ENCODE data around the gene TOGARAM2. TPM values are rescaled to one million over a fixed set of nuclear protein-coding genes. Genes with fewer than 3 reads are reported as not detected.

TOGARAM2 gene
- total and polyA plus RNA-seq, 2 of the 8 experiments (the other 6 are each of a cell fraction or from before 2014, with no cell fraction given) = 0.42 to 1.4 TPM

- Histone ChIP-seq H4K5ac (ENCODE audit: insufficient read length, low read depth, low read length) (no peak overlapping the region), H3K18ac (ENCODE audit: extremely low read depth, low read length) (no peak overlapping the region), H4K8ac (ENCODE audit: extremely low read depth, insufficient read depth, low read length) (no peak overlapping the region), H3K23me2 (ENCODE audit: low read depth, low read length) (no peaks in the 10 kb centered on the region), H3K9ac (replicated peaks in 1 of 4; ENCODE audit: extremely low read depth in 1 of 4, low read depth in 3 of 4, low read length in 3 of 4) (no peak overlapping the region), H2BK15ac (ENCODE audit: low read length) (no peak overlapping the region), H3K36me3 (ENCODE audit: control insufficient read depth in 2 of 4, insufficient read depth in 4 of 4, low read length in 3 of 4) (peaks cover 11 to 36% (median 27%) of the 10 kb centered on the region in 4 experiments), H3K4me3 (ENCODE audit: extremely low read depth in 1 of 4, insufficient read depth in 2 of 4, low read depth in 3 of 4, low read length in 4 of 4) (no peak overlapping the region), H3K4ac (replicated peaks; ENCODE audit: insufficient read length, low read depth, low read length) (no peak overlapping the region), H3K4me1 (replicated peaks in 1 of 4; ENCODE audit: control insufficient read depth in 3 of 4, insufficient read depth in 4 of 4, low read length in 3 of 4) (peaks cover 2 to 7% (median 5%) of the 10 kb centered on the region in 4 experiments; a peak in 6 of 7 replicates), H4K20me1 (replicated peaks in 1 of 2; ENCODE audit: control insufficient read depth in 1 of 2, insufficient read depth in 2 of 2, low read length in 2 of 2) (peaks cover 0 to 3% of the 10 kb centered on the region in 2 experiments), H3K9me3 (ENCODE audit: insufficient read depth in 2 of 2, low read depth in 1 of 2, low read length in 1 of 2) (peaks cover 16 to 21% of the 10 kb centered on the region in 2 experiments; a peak in 3 of 4 replicates), H4K91ac (replicated peaks; ENCODE audit: insufficient read length, low read length) (no peak overlapping the region), H3K79me1 (ENCODE audit: low read depth, low read length) (no peaks in the 10 kb centered on the region), H2AK5ac (ENCODE audit: low read depth, low read length) (no peak overlapping the region), H2AFZ (ENCODE audit: low read length) (no peak overlapping the region), H3K79me2 (ENCODE audit: control insufficient read depth in 1 of 2, insufficient read depth in 2 of 2, low read length in 2 of 2) (no peaks in the 10 kb centered on the region), H3K4me2 (ENCODE audit: insufficient read depth in 1 of 2, low read depth in 2 of 2, low read length in 2 of 2) (no peak overlapping the region), H3K56ac (replicated peaks; ENCODE audit: insufficient read length, low read depth, low read length) (no peak overlapping the region), H2BK5ac (ENCODE audit: low read depth, low read length) (no peak overlapping the region), H2BK12ac (ENCODE audit: low read depth, low read length) (no peak overlapping the region), H2BK20ac (ENCODE audit: low read length) (no peak overlapping the region), H2BK120ac (replicated peaks; ENCODE audit: low read depth, low read length) (no peak overlapping the region), H3K14ac (ENCODE audit: insufficient read length) (no peak overlapping the region), H3K23ac (ENCODE audit: insufficient read length) (no peak overlapping the region), H3K27ac (ENCODE audit: low read depth, low read length) (no peak overlapping the region), H3K27me3 (replicated peaks in 1 of 4; ENCODE audit: control insufficient read depth in 3 of 4, extremely low read depth in 1 of 4, insufficient read depth in 3 of 4, low read length in 3 of 4) (peaks cover 0 to 1% (median 0%) of the 10 kb centered on the region in 4 experiments; a peak in 1 of 7 replicates)
- DNase-seq (ENCODE audit: low read depth in 1 of 2, low spot score in 2 of 2) = no peak
- POLR2A ChIA-PET (ENCODE audit: partially characterized antibody) = interaction anchor here (0.6 to 3.6 kb wide), 4 partner anchors 9 to 233 kb away, joined by 3 to 16 read pairs (median 4); no protein-coding TSS in a partner anchor
- FAIRE-seq = no peak
- CTCF ChIA-PET (ENCODE audit: partially characterized antibody) = interaction anchor here (0.7 to 1.8 kb wide), 6 partner anchors 14 to 245 kb away, joined by 3 to 8 read pairs (median 4); no protein-coding TSS in a partner anchor
- WGBS, 2 experiments (ENCODE audit: extremely low coverage in 1 of 2, insufficient coverage in 1 of 2, insufficient read length in 1 of 2, insufficient replicate concordance in 2 of 2, low coverage in 1 of 2, low lambda C conversion rate in 2 of 2, missing lambda C conversion rate in 1 of 2) = 94% methylated on average over 12 of the region's 12 CpGs; no CpG with 5 or more reads in 1 of the 2 experiments
- TF ChIP-seq RNF2 (IDR thresholded peaks at IDR 0.05; ENCODE audit: borderline replicate concordance, low read depth, low read length, missing control alignments, poor library complexity, severe bottlenecking) = no peak
- TF ChIP-seq SRF (IDR thresholded peaks at IDR 0.05; ENCODE audit: low read depth, low read length) = no peak
- no peak for TF ChIP-seq JUND (IDR thresholded peaks at IDR 0.05; ENCODE audit: low read length)
- no peak for TF ChIP-seq MAFK (IDR thresholded peaks at IDR 0.05; ENCODE audit: low read depth, low read length)
- no peak for TF ChIP-seq POLR2A (IDR thresholded peaks at IDR 0.05; ENCODE audit: control extremely low read depth in 1 of 2, low read depth in 2 of 2, low read length in 2 of 2)
- no peak for TF ChIP-seq CEBPB (IDR thresholded peaks at IDR 0.05; ENCODE audit: low read depth, low read length)
- TF ChIP-seq ATF3 (IDR thresholded peaks at IDR 0.05; ENCODE audit: insufficient read depth, low read depth, low read length) = no peak
- no peak for TF ChIP-seq BRCA1 (IDR thresholded peaks at IDR 0.05; ENCODE audit: low read depth, low read length)
- no peak for TF ChIP-seq POLR2AphosphoS5 (IDR thresholded peaks at IDR 0.05; ENCODE audit: low read depth, low read length)
- TF ChIP-seq SAP30 (IDR thresholded peaks at IDR 0.05; ENCODE audit: insufficient read depth, insufficient replicate concordance, low read length) = no peak
- TF ChIP-seq CBX5 (IDR thresholded peaks at IDR 0.05; ENCODE audit: low read depth, low read length) = no peak
- no peak for TF ChIP-seq GABPA (IDR thresholded peaks at IDR 0.05; ENCODE audit: borderline replicate concordance, insufficient read depth, low read length)
These were observed 30.0 kb upstream of the TOGARAM2 start for GRCh38 chr2:28950941-28951630.

Measured in H1 (cell line).